Activated CD4-positive, alpha-beta memory T cell treated with anti-CD3 and anti-CD28 coated beads, Interleukin-2, amount 10 ng/mL, durations not matched to agents 7 days and 5 days (primary cell): ENCODE measurements around the gene LCLAT1. TPM values are rescaled to one million over a fixed set of nuclear protein-coding genes. Genes with fewer than 3 reads are reported as not detected.

Experiments used
- CTCF ChIA-PET: fragments of 350-600 bp; sonication (Branson Sonifier 250); formaldehyde crosslinking; loops from one replicate; lab custom pipeline; 2021; ENCODE audit warnings: antibody characterized with exemption, inconsistent platforms; lab: Charles Lee
- POLR2A ChIA-PET: fragments of 350-600 bp; sonication (Branson Sonifier 250); formaldehyde crosslinking; loops from one replicate; lab custom pipeline; 2021; ENCODE audit warnings: antibody characterized with exemption; lab: Charles Lee
- DNase-seq: peaks from one replicate; pipeline ENCODE4 v3.0.0-alpha.2; 2020
- H3K27ac Mint-ChIP-seq: one replicate; pipeline ENCODE4 v1.8.0; 2021; ENCODE audit warnings: mild to moderate bottlenecking, mixed read lengths
- H3K27me3 Mint-ChIP-seq: one replicate; pipeline ENCODE4 v1.8.0; 2021; ENCODE audit warnings: mixed read lengths
- H3K36me3 Mint-ChIP-seq: one replicate; pipeline ENCODE4 v1.8.0; 2021; ENCODE audit warnings: low read depth, mixed read lengths
- H3K4me1 Mint-ChIP-seq: one replicate; pipeline ENCODE4 v1.8.0; 2021; ENCODE audit warnings: mixed read lengths
- H3K4me3 Mint-ChIP-seq: one replicate; pipeline ENCODE4 v1.8.0; 2021; ENCODE audit warnings: mild to moderate bottlenecking, mixed read lengths
- H3K9me3 Mint-ChIP-seq: one replicate; pipeline ENCODE4 v1.8.0; 2021; ENCODE audit warnings: mixed read lengths
- total RNA-seq, 2 experiments: library from RNA; stranded (reverse); gene quantifications; one replicate each; pipeline ENCODE4 v1.2.3, GENCODE V29; 2021

Gene LCLAT1
- total RNA-seq, 2 experiments from 2014 or later: 17.0 to 17.6 TPM

DNA sequence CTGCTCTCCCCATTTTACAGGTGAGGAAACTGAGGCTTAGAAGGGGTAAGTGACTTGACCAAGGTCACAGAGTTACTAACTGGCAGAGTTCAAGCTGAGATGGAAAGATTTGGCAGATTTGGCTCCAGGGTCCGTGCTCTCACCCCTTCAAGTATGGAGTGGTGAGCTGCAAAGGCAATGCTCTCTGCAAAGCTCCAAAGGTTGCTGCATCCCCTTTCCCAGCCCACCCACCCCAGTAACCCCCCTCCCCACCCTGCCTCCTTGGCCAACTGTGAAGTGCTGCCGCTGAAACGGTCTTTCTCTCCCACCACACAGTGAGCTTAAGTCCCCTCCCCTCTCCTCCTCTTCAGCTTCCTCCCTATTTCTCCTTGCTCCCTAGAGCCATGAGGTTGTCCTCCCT is 207.4 kb downstream of the LCLAT1 start:
- ChIA-PET POLR2A (no interaction called here), CTCF (interaction anchor here (0.8 to 1.6 kb wide), 2 partner anchors 57 to 489 kb away, joined by 3 to 8 read pairs; no protein-coding TSS in a partner anchor)
- Mint-ChIP-seq H3K4me1 (no peaks in the 10 kb centered on the region), H3K27me3 (no peaks in the 10 kb centered on the region), H3K27ac (no peak overlapping the region), H3K9me3 (no peaks in the 10 kb centered on the region), H3K36me3 (no peaks in the 10 kb centered on the region), H3K4me3 (no peak overlapping the region)
- DNase-seq: no peak

DNA sequence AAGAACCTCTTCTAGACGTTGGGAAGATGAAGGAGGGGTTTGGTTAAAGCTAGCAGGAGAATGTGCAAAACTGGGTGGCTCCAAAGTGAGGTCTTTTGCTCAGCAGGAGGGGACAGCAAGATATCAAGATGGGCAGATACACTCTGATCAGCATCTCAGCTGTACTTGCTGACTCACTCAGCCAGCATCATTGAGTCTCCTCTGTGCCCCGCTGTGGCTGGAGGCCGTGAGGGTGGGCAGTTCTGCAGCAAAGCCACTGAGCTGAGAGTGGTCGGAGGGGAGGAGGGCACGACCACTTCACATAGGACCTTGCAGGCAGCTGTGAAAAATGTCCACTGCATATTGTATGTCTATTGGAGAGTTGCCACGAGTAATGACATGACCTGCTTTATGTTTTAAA is 208.2 kb downstream of the LCLAT1 start:
- Mint-ChIP-seq H3K4me1 (no peaks in the 10 kb centered on the region), H3K27me3 (no peaks in the 10 kb centered on the region), H3K4me3 (no peak overlapping the region), H3K36me3 (no peaks in the 10 kb centered on the region), H3K9me3 (no peaks in the 10 kb centered on the region), H3K27ac (no peak overlapping the region)
- ChIA-PET CTCF (interaction anchor here (1.5 to 1.7 kb wide), 3 partner anchors 56 to 490 kb away, joined by 3 to 9 read pairs (median 8); no protein-coding TSS in a partner anchor), POLR2A (no interaction called here)
- DNase-seq: no peak

DNA sequence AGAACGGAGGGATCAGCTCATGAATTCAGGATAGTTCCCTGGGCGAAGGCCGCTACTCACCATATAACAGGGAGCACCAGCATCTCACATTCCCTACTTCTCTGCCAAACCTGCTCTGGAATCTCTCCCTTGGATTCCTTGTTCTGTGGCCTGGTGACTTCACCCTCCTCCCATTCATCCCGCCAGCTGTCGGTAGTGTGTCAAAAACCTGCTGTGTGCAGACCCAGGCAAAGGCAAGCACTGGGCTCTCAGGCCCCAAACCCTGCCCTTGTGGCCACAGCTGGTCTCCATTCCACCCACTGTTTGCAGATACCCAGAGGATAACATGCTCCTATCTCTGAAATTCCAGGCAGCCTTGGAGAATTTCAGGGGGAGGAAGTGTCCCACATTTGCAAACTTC is 208.6 kb downstream of the LCLAT1 start:
- no peaks in the 10 kb centered on the region for H3K4me1 Mint-ChIP-seq
- H3K9me3 Mint-ChIP-seq: no peaks in the 10 kb centered on the region
- no peaks in the 10 kb centered on the region for H3K27me3 Mint-ChIP-seq
- no peaks in the 10 kb centered on the region for H3K36me3 Mint-ChIP-seq
- no peak for DNase-seq
- CTCF ChIA-PET: interaction anchor here (1.5 to 1.7 kb wide), 3 partner anchors 56 to 491 kb away, joined by 3 to 9 read pairs (median 8); no protein-coding TSS in a partner anchor
- no peak overlapping the region for H3K27ac Mint-ChIP-seq
- POLR2A ChIA-PET: no interaction called here
- H3K4me3 Mint-ChIP-seq: no peak overlapping the region

DNA sequence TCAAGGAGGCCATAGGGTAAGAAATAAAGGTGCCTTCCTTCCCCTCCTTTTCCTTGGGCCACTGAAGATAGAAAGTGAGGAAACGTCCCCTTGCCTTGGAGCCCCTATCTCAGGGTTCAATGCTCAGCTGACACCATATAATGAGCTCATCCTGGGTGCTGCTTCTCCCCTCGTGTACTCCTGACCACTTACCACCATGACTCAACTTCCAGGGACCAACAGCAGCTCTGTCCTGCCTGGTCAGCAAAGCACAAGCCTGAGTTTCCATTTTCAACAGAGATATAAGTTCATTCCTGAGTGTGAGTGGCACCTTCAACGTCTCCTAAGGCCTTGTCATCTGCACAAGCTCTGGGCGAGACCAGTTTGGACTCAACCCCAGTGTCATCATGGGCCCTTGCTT is 209.0 kb downstream of the LCLAT1 start:
- CTCF ChIA-PET: interaction anchor here (1.5 to 1.7 kb wide), 2 partner anchors 447 to 491 kb away, joined by 3 to 9 read pairs; no protein-coding TSS in a partner anchor
- no peak overlapping the region for H3K27ac Mint-ChIP-seq

DNA sequence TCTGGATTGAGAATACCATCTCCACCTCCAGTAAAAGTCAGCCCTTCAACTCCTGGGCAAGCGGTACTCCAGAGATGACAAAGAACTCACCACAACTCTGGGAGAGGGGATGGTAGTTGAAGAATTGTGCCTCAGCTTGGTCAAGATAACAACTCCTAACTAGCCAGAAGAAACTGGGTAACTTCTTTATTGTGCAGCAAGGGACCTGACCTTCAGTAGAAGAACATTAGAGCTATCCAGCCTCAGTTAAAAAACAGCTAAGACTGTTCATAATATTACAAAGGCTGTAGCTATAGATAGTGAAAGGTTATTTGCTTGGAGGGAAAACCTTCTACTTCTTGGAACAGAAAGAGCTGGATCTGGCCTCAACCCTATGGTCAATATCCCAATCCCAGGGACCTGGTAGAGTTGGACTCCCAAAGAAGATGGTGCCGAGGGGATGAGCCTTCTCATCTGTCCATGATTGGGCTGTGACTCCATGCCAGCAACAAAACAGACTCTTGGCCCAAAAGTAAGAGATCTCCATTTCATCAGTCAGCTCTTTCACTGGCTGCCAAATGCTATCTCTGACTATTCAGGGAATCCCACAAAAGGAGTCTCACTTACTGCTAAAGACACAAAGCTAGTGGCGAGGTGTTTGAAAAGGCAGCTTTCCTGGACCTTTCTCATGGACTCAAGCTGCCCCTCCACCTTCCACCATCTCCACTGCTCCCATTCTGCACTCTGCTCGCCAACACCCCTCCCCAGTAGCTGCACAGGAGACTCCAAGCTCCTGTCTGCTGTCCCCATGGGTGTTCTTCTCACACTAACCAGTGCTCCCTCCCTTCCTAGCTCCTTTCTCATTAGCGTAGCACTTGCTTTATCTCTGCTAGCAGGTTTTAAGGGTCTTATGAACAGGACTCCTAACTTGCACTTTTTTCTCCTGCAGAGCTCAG is 214.4 kb downstream of the LCLAT1 start:
- CTCF ChIA-PET: interaction anchor here (1.7 kb wide), 1 partner anchor 50 kb away, joined by 6 read pairs; no protein-coding TSS in a partner anchor

More for the DNA sequence above, 209.0 kb downstream of the LCLAT1 start:
- POLR2A ChIA-PET: no interaction called here
- Mint-ChIP-seq H3K4me3 (no peak overlapping the region), H3K9me3 (no peaks in the 10 kb centered on the region), H3K4me1 (no peaks in the 10 kb centered on the region), H3K27me3 (no peaks in the 10 kb centered on the region), H3K36me3 (no peaks in the 10 kb centered on the region)
- no peak for DNase-seq

DNA sequence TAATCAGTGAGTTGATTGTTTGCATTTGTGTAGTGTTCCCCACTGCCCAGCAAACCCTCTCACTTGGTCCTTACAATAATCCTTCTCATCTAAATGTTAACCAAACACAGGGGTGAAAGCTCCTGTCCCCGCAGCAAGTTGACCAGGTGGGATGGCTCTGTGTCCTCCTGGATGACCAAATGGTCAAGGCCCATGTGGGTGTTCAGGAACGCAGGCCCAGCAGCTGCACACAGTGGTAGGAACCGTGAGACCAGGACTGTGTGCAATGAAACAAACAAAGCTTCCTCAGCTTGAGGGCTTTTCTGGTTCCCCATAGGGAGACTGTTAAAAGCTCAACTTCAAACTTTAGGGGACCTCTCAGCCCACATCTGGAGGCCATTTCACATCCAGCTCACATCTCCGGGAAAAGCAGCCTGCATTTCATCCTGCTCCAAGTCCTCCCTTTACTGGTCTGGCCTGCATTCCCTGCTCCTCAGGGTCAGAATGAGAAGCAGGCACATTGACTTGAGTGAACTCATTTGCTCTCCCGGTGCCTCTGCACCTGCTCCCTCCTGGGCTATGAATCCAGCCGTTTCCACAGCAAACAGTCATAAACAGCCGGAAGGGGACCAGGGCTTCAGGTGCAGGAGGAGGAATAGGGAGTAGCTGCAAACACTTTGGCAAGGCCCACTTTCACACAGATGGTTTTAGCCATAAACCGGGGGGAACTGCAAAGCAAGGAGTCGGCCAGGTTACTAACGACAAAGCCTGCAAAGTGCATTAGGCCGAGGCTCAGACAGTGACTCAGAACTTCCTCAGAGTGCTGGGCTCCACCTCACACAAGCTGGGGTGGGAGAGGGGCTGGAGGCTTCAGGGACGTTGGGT is 215.5 kb downstream of the LCLAT1 start:
- H3K4me3 Mint-ChIP-seq: no peak overlapping the region
- no peaks in the 10 kb centered on the region for H3K27me3 Mint-ChIP-seq
- H3K9me3 Mint-ChIP-seq: no peaks in the 10 kb centered on the region
- DNase-seq: no peak
- ChIA-PET CTCF (no interaction called here), POLR2A (no interaction called here)
- peaks cover 1% of the 10 kb centered on the region for H3K4me1 Mint-ChIP-seq
- H3K36me3 Mint-ChIP-seq: no peaks in the 10 kb centered on the region
- H3K27ac Mint-ChIP-seq: no peak overlapping the region

More for the DNA sequence above, 214.4 kb downstream of the LCLAT1 start:
- Mint-ChIP-seq H3K27me3 (no peaks in the 10 kb centered on the region), H3K4me1 (no peaks in the 10 kb centered on the region), H3K36me3 (no peaks in the 10 kb centered on the region), H3K9me3 (no peaks in the 10 kb centered on the region), H3K4me3 (no peak overlapping the region), H3K27ac (no peak overlapping the region)
- POLR2A ChIA-PET: interaction anchor here (1.0 kb wide), 1 partner anchor 445 kb away, joined by 3 read pairs; no protein-coding TSS in a partner anchor
- no peak for DNase-seq

DNA sequence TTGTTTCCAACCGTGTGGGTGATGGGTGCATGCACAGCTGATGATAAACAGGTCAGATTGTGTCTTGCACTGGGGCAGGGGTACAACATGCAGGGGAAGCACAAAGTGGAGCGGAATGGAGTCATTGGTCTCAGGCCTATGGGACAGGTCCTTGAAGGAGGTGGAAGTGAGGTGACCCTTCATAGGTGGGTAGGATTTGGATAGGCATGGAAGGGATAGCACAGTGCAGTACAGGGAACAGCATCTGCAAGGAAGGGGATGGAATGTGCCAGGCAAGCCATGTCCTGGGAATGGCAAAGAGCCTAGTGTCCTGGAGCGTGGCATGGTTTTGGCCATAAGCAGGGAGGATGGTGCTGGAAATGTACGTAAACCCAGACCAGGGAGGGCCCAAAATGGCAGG is 216.3 kb downstream of the LCLAT1 start:
- Mint-ChIP-seq H3K9me3 (no peaks in the 10 kb centered on the region), H3K27me3 (peaks cover 2% of the 10 kb centered on the region), H3K4me3 (no peak overlapping the region), H3K27ac (no peak overlapping the region), H3K4me1 (peaks cover 1% of the 10 kb centered on the region), H3K36me3 (no peaks in the 10 kb centered on the region)
- ChIA-PET POLR2A (no interaction called here), CTCF (no interaction called here)
- DNase-seq: no peak

DNA sequence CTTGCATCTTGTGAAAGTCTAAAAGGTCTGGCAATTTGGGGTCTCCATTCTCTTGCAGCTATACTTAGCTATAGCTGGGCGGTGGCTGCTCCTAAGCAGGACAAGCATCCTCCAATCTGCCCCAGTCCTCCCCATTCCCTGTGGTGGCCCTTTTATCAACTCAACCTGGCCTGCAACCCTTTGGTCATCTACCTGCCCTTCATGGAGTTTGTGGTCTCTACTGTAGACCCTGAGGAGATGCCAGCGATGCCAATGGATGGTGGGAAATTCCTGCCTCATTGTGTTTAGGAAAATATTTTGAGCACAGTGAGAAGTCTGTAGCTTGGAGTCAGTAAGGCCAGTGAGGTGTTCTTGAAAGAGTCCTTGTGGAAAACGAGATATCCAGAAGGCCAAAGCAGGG is 216.8 kb downstream of the LCLAT1 start:
- peaks cover 2% of the 10 kb centered on the region for H3K27me3 Mint-ChIP-seq
- H3K27ac Mint-ChIP-seq: no peak overlapping the region
- no peak for DNase-seq
- H3K4me3 Mint-ChIP-seq: no peak overlapping the region
- H3K36me3 Mint-ChIP-seq: no peaks in the 10 kb centered on the region
- no peaks in the 10 kb centered on the region for H3K9me3 Mint-ChIP-seq
- CTCF ChIA-PET: no interaction called here
- POLR2A ChIA-PET: no interaction called here
- H3K4me1 Mint-ChIP-seq: peaks cover 1% of the 10 kb centered on the region

DNA sequence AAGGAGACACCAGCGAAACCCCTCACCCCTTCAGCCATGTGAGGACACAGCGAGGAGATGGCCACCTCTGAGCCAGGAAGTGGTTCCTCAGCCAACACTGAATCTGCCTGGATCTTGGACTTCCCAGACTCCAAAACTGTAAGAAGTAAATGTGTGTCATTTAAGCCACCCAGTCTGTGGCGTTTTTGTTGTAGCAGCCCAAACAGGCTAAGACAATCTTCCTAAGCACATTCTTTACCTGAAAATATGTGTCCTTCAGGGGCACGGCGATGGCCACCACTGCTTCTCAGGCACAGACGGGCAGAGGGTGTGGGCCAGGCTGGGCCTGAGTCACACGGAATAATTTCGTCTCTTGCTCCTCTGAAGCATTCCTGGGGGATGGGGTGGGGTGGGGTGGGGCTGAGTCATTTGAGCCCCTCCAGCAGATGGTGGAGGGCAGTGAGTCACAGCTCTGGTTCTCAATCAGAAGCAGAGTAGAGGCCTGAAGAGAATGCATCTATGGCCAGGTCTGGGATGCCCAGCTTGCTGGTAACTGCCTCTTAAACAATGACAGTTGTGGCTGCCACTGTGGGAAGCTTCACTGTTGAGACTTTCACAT is 217.8 kb downstream of the LCLAT1 start:
- POLR2A ChIA-PET: no interaction called here
- CTCF ChIA-PET: no interaction called here
- Mint-ChIP-seq H3K36me3 (peaks cover 1% of the 10 kb centered on the region), H3K4me3 (no peak overlapping the region), H3K4me1 (peaks cover 1% of the 10 kb centered on the region), H3K9me3 (peaks cover 5% of the 10 kb centered on the region), H3K27me3 (peaks cover 6% of the 10 kb centered on the region), H3K27ac (no peak overlapping the region)
- no peak for DNase-seq

DNA sequence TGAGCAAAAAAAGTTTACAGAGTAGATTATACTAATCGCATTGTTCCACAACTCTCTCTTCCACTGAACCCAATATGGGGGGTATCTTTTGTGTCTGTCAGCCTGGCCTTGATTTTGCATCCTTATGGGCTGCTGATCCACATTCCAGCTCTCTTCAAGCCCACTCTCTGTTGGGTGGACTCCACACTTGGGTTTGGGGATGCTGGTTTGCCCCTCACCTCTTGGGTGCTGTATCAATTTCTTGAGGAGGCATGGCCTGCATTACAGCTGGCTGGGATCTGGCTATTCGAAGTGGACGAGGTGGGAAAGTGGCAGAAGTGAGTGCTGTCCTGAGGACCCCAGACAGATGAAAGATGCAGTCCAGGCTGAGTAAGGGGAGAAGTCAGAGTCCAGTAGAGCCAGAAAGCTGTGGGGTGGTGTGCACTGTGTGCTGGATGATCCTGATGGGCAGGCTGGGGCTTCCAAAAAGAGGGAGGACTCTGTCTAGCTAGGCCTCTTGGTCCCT is 218.8 kb downstream of the LCLAT1 start:
- POLR2A ChIA-PET: no interaction called here
- H3K36me3 Mint-ChIP-seq: peaks cover 5% of the 10 kb centered on the region
- no peak overlapping the region for H3K27ac Mint-ChIP-seq
- CTCF ChIA-PET: interaction anchor here (1.6 kb wide), 1 partner anchor 46 kb away, joined by 6 read pairs; no protein-coding TSS in a partner anchor
- H3K4me1 Mint-ChIP-seq: peaks cover 1% of the 10 kb centered on the region
- no peak overlapping the region for H3K4me3 Mint-ChIP-seq
- peaks cover 14% of the 10 kb centered on the region for H3K9me3 Mint-ChIP-seq
- H3K27me3 Mint-ChIP-seq: peaks cover 11% of the 10 kb centered on the region
- no peak for DNase-seq

DNA sequence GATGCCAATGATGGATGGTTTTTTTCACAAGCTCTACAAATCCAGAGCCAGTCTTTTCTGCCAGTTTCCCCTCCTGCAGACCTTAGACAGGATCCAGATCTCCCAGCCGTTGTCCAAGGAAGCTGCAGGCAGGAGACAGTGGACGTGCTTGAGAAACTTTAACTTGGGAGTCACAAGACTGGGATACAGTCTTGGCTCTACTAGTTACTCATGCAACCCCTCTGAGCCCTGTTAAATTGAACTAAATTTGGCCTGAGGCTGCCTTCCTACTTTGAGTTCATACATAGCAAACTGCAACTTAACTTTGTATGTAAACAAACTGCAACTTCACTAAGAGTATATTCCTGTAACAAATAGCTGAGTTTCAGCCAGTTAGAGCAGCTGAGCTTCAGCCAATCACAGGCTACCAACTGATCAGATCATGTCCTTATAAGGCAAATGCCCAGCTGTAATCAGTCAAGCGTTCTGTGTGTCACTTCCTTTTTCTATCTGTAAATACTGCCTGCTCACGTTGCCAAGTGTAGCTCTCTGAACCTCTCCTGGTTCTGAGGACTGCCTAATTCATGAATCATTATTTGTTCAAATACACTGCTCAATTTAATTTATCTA is 219.3 kb downstream of the LCLAT1 start:
- no peak for DNase-seq
- Mint-ChIP-seq H3K27me3 (peaks cover 11% of the 10 kb centered on the region), H3K27ac (no peak overlapping the region), H3K4me3 (no peak overlapping the region), H3K4me1 (peaks cover 1% of the 10 kb centered on the region), H3K9me3 (peaks cover 14% of the 10 kb centered on the region), H3K36me3 (peaks cover 5% of the 10 kb centered on the region)
- ChIA-PET CTCF (interaction anchor here (1.6 kb wide), 1 partner anchor 45 kb away, joined by 6 read pairs; no protein-coding TSS in a partner anchor), POLR2A (no interaction called here)

DNA sequence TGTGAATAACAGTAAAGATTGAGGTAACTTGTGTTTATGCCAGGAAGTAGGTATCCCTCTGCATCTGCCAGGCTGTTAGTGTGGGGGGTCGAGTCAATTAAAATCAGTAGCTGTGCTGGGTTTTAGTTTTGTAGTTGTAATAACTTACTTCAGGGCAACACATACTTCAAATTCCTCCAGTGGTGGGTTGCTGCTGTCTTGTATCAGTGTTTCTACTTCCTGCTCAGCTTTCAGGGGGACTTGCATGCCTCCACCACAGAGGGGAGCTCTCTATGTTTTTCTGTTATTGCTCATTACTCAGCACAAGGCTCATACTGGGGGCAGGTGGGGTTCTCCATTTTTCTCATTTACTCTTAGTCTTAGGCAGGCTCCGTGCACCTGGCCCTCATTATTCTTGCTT is 223.4 kb downstream of the LCLAT1 start:
- Mint-ChIP-seq H3K36me3 (peaks cover 5% of the 10 kb centered on the region), H3K27ac (no peak overlapping the region), H3K9me3 (peaks cover 14% of the 10 kb centered on the region), H3K4me1 (peaks cover 1% of the 10 kb centered on the region), H3K4me3 (no peak overlapping the region), H3K27me3 (peaks cover 16% of the 10 kb centered on the region)
- ChIA-PET CTCF (no interaction called here), POLR2A (no interaction called here)
- no peak for DNase-seq
